Neural cell (in vitro differentiated cells): ENCODE measurements around the gene STC2.

ENCODE experiments used
- MXI1 ChIP-seq: fragments of 450-650 bp; conservative IDR thresholded peaks from 2 replicates; pipeline ENCODE4 v1.6.1; 2014; ENCODE audit warnings: antibody characterized with exemption, mild to moderate bottlenecking; ENCODE audit not compliant: poor library complexity, severe bottlenecking
- POLR2AphosphoS5 ChIP-seq: IDR thresholded peaks from 2 replicates; pipeline ENCODE4 v1.6.1; 2012
- TF ChIP-seq, protein P1 (sequence below): fragments of 450-650 bp; IDR thresholded peaks from 2 replicates; pipeline ENCODE4 v1.5.1; 2014; ENCODE audit warnings: antibody characterized with exemption, mild to moderate bottlenecking, moderate library complexity; ENCODE audit not compliant: poor library complexity, severe bottlenecking

DNA sequence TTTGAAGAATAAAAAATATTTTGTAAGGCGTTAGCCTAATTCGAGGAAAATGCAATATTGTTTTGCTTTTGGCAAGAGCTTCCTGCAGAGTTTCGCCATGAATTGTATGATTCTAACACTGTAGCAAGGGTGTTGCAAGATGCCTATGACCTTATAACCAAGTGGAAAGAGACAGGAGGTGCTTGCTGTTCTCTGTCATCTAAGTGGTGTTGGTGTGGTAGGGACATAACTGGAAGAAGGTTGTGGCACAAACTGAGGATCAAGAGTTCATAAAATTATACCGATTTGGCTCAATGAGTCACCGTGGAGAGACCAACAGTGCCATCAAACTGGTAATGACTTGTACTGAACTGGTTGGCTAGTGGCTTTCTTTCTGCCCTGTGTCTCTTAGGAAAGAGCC lies 6.3 kb downstream of the STC2 start:
- TF ChIP-seq, protein P1, sequence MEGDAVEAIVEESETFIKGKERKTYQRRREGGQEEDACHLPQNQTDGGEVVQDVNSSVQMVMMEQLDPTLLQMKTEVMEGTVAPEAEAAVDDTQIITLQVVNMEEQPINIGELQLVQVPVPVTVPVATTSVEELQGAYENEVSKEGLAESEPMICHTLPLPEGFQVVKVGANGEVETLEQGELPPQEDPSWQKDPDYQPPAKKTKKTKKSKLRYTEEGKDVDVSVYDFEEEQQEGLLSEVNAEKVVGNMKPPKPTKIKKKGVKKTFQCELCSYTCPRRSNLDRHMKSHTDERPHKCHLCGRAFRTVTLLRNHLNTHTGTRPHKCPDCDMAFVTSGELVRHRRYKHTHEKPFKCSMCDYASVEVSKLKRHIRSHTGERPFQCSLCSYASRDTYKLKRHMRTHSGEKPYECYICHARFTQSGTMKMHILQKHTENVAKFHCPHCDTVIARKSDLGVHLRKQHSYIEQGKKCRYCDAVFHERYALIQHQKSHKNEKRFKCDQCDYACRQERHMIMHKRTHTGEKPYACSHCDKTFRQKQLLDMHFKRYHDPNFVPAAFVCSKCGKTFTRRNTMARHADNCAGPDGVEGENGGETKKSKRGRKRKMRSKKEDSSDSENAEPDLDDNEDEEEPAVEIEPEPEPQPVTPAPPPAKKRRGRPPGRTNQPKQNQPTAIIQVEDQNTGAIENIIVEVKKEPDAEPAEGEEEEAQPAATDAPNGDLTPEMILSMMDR = no peak
- TF ChIP-seq POLR2AphosphoS5 (no peak), MXI1 (no peak)
